WTC11 (cell line): Measurements from ENCODE around the gene KLK12. TPM values are rescaled to one million over a fixed set of nuclear protein-coding genes. Genes with fewer than 3 reads are reported as not detected.

ENCODE experiments used
- ATAC-seq: fragments of 200-7000 bp; cut with Tn5 transposase; 2 replicates; pipeline ENCODE4 v1.10.0; 2021; ENCODE audit warnings: mild to moderate bottlenecking, moderate library complexity
- CTCF ChIA-PET: fragments of 300-600 bp; sonication (Branson Sonifier 250); formaldehyde crosslinking; loops from one replicate; lab custom pipeline; 2021; ENCODE audit warnings: antibody characterized with exemption; lab: Charles Lee
- POLR2A ChIA-PET: fragments of 350-600 bp; sonication (Branson Sonifier 250); formaldehyde crosslinking; loops from one replicate; lab custom pipeline; 2021; ENCODE audit warnings: antibody characterized with exemption; lab: Charles Lee
- DNase-seq: peaks from one replicate; pipeline ENCODE4 v3.0.0; 2021; ENCODE audit warnings: low spot score
- H3K27ac Mint-ChIP-seq: 2 replicates; pipeline ENCODE4 v1.8.0; 2021; ENCODE audit warnings: mixed read lengths
- H3K27me3 Mint-ChIP-seq: 2 replicates; pipeline ENCODE4 v1.8.0; 2021; ENCODE audit warnings: low read depth, mild to moderate bottlenecking, moderate library complexity, mixed read lengths
- H3K36me3 Mint-ChIP-seq: 2 replicates; pipeline ENCODE4 v1.8.0; 2021; ENCODE audit warnings: mixed read lengths
- H3K4me1 Mint-ChIP-seq: 2 replicates; pipeline ENCODE4 v1.8.0; 2022; ENCODE audit warnings: mixed read lengths
- H3K4me3 Mint-ChIP-seq: 2 replicates; pipeline ENCODE4 v1.8.0; 2021; ENCODE audit warnings: mild to moderate bottlenecking, moderate library complexity, mixed read lengths
- H3K9me3 Mint-ChIP-seq: 2 replicates; pipeline ENCODE4 v1.8.0; 2021; ENCODE audit warnings: mixed read lengths
- JAZF1 ChIP-seq: fragments of 250-450 bp; sonication (Bioruptor Pico); IDR thresholded peaks from 2 replicates; pipeline ENCODE4 v1.9.0; 2021; ENCODE audit warnings: moderate library complexity, mild to moderate bottlenecking, inconsistent platforms
- NR2C2 ChIP-seq: sonication (generic); formaldehyde crosslinking; IDR thresholded peaks from 2 replicates; pipeline ENCODE4 v1.8.0; 2022; ENCODE audit warnings: mild to moderate bottlenecking, missing genetic modification reagents
- ZNF263 ChIP-seq: sonication (generic); formaldehyde crosslinking; IDR thresholded peaks from 2 replicates; pipeline ENCODE4 v1.8.1; 2022; ENCODE audit warnings: low read depth, mild to moderate bottlenecking, moderate library complexity, missing genetic modification reagents
- ZNF423 ChIP-seq: fragments of 250-450 bp; sonication (Bioruptor Pico); IDR thresholded peaks from 2 replicates; pipeline ENCODE4 v2.1.2; 2022; ENCODE audit warnings: mild to moderate bottlenecking, moderate library complexity
- ZNF671 ChIP-seq: fragments of 250-450 bp; sonication (Bioruptor Pico); IDR thresholded peaks from 2 replicates; pipeline ENCODE4 v1.8.0; 2021; ENCODE audit warnings: mild to moderate bottlenecking
- total RNA-seq: library from RNA; stranded (reverse); gene quantifications from 3 replicates; pipeline ENCODE4 v1.2.3, GENCODE V29; 2021
- TF ChIP-seq, protein P1 (sequence below): sonication (generic); formaldehyde crosslinking; IDR thresholded peaks from 2 replicates; pipeline ENCODE4 v1.8.0; 2023; ENCODE audit warnings: missing genetic modification reagents, mild to moderate bottlenecking, borderline replicate concordance
- TF ChIP-seq, protein P2 (sequence below): sonication (generic); formaldehyde crosslinking; IDR thresholded peaks from 2 replicates; pipeline ENCODE4 v1.8.0; 2022; ENCODE audit warnings: mild to moderate bottlenecking, missing genetic modification reagents
- TF ChIP-seq, protein P3 (sequence below): fragments of 250-450 bp; sonication (Bioruptor Pico); conservative IDR thresholded peaks from 2 replicates; pipeline ENCODE4 v1.9.0; 2021; ENCODE audit warnings: mild to moderate bottlenecking
- TF ChIP-seq, protein P4 (sequence below): sonication (generic); formaldehyde crosslinking; IDR thresholded peaks from 2 replicates; pipeline ENCODE4 v1.8.1; 2022; ENCODE audit warnings: missing genetic modification reagents, borderline replicate concordance
- TF ChIP-seq, protein P5 (sequence below): sonication (generic); formaldehyde crosslinking; IDR thresholded peaks from 2 replicates; pipeline ENCODE4 v1.8.1; 2023; ENCODE audit warnings: mild to moderate bottlenecking, missing genetic modification reagents, borderline replicate concordance
- TF ChIP-seq, protein P6 (sequence below): sonication (generic); formaldehyde crosslinking; IDR thresholded peaks from 2 replicates; pipeline ENCODE4 v1.8.0; 2023; ENCODE audit warnings: missing genetic modification reagents

KLK12 gene
- total RNA-seq, 1 experiment from 2014 or later, result not detected

DNA sequence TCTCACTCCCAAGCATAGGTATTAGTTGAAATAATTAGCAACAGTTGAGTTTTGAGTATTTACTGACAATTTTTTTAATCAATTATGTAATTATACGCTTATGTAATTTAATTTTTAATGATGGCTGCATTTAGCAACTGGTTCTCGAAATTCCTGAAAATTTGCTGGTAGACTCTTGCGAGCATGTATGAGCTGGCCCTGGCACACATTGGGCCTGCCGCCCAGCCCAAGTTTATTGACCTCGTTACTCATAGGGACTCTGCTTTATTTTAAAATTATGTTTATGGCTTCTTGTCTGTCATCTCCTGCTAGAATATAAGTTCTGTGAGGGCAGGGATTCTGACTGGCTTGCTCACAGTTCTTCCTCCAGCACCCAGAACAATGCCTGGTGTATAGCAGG lies 41.2 kb upstream of the KLK12 start (continued):
- TF ChIP-seq, protein P1, sequence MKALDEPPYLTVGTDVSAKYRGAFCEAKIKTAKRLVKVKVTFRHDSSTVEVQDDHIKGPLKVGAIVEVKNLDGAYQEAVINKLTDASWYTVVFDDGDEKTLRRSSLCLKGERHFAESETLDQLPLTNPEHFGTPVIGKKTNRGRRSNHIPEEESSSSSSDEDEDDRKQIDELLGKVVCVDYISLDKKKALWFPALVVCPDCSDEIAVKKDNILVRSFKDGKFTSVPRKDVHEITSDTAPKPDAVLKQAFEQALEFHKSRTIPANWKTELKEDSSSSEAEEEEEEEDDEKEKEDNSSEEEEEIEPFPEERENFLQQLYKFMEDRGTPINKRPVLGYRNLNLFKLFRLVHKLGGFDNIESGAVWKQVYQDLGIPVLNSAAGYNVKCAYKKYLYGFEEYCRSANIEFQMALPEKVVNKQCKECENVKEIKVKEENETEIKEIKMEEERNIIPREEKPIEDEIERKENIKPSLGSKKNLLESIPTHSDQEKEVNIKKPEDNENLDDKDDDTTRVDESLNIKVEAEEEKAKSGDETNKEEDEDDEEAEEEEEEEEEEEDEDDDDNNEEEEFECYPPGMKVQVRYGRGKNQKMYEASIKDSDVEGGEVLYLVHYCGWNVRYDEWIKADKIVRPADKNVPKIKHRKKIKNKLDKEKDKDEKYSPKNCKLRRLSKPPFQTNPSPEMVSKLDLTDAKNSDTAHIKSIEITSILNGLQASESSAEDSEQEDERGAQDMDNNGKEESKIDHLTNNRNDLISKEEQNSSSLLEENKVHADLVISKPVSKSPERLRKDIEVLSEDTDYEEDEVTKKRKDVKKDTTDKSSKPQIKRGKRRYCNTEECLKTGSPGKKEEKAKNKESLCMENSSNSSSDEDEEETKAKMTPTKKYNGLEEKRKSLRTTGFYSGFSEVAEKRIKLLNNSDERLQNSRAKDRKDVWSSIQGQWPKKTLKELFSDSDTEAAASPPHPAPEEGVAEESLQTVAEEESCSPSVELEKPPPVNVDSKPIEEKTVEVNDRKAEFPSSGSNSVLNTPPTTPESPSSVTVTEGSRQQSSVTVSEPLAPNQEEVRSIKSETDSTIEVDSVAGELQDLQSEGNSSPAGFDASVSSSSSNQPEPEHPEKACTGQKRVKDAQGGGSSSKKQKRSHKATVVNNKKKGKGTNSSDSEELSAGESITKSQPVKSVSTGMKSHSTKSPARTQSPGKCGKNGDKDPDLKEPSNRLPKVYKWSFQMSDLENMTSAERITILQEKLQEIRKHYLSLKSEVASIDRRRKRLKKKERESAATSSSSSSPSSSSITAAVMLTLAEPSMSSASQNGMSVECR (CRISPR knock-in tag), result no peak
- TF ChIP-seq, protein P2, sequence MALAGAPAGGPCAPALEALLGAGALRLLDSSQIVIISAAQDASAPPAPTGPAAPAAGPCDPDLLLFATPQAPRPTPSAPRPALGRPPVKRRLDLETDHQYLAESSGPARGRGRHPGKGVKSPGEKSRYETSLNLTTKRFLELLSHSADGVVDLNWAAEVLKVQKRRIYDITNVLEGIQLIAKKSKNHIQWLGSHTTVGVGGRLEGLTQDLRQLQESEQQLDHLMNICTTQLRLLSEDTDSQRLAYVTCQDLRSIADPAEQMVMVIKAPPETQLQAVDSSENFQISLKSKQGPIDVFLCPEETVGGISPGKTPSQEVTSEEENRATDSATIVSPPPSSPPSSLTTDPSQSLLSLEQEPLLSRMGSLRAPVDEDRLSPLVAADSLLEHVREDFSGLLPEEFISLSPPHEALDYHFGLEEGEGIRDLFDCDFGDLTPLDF, result no peak

DNA sequence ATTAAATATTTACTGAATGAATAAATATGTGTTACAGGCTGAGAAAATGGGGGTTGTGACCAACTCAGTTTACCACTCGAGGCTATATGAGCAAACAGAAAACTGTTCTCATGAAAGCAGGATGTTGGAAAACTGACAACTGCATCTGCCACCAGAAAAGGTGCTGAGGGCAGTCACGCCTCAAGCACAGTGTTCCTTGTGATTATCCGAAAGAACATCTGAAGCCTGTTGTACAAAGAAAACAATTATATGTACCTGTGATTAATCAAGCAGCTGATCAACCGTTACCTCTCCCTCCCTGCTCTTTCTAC lies 36.2 kb upstream of the KLK12 start:
- Mint-ChIP-seq H3K9me3 (peaks cover 23% of the 10 kb centered on the region), H3K27ac (no peak overlapping the region), H3K4me3 (no peak overlapping the region), H3K36me3 (peaks cover 10% of the 10 kb centered on the region), H3K4me1 (peaks cover 2% of the 10 kb centered on the region), H3K27me3 (peaks cover 11% of the 10 kb centered on the region)
- ATAC-seq, result no peak
- TF ChIP-seq, protein P3, sequence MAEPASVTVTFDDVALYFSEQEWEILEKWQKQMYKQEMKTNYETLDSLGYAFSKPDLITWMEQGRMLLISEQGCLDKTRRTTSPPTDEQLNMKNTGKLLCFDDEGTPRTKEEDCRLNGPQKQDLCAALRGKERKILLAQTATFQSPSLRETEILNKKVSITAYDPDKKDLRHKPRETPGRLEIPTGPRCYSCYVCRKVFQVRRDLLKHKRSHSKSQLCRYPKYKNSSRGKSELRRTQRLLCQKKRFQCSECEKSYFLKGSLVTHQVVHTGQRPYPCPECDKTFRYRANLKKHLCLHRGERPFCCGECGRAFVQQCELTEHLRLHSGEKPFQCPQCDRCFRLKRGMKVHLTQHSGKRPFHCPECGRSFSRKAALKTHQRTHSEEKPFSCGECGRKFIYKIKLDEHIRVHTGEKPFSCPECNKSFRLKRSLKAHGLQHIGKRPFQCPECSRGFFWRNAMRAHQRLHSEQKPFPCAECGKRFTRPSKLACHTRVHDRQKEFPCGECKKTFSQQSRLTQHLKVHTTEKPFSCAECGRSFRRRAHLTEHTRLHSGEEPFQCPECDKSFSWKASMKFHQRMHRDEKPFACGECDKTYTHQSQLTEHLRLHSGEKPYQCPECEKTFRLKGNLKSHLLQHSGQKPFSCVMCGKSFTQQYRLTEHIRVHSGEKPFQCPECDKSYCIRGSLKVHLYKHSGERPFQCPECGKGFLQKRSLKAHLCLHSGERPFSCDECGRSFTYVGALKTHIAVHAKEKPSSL (CRISPR knock-in tag), result no peak
- no peak for TF ChIP-seq JAZF1 (CRISPR knock-in tag)
- TF ChIP-seq ZNF263 (CRISPR knock-in tag), result no peak
- no peak for TF ChIP-seq ZNF423
- TF ChIP-seq, protein P4, sequence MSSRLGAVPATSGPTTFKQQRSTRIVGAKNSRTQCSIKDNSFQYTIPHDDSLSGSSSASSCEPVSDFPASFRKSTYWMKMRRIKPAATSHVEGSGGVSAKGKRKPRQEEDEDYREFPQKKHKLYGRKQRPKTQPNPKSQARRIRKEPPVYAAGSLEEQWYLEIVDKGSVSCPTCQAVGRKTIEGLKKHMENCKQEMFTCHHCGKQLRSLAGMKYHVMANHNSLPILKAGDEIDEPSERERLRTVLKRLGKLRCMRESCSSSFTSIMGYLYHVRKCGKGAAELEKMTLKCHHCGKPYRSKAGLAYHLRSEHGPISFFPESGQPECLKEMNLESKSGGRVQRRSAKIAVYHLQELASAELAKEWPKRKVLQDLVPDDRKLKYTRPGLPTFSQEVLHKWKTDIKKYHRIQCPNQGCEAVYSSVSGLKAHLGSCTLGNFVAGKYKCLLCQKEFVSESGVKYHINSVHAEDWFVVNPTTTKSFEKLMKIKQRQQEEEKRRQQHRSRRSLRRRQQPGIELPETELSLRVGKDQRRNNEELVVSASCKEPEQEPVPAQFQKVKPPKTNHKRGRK, result no peak
- TF ChIP-seq NR2C2 (CRISPR knock-in tag), result no peak
- TF ChIP-seq, protein P5, sequence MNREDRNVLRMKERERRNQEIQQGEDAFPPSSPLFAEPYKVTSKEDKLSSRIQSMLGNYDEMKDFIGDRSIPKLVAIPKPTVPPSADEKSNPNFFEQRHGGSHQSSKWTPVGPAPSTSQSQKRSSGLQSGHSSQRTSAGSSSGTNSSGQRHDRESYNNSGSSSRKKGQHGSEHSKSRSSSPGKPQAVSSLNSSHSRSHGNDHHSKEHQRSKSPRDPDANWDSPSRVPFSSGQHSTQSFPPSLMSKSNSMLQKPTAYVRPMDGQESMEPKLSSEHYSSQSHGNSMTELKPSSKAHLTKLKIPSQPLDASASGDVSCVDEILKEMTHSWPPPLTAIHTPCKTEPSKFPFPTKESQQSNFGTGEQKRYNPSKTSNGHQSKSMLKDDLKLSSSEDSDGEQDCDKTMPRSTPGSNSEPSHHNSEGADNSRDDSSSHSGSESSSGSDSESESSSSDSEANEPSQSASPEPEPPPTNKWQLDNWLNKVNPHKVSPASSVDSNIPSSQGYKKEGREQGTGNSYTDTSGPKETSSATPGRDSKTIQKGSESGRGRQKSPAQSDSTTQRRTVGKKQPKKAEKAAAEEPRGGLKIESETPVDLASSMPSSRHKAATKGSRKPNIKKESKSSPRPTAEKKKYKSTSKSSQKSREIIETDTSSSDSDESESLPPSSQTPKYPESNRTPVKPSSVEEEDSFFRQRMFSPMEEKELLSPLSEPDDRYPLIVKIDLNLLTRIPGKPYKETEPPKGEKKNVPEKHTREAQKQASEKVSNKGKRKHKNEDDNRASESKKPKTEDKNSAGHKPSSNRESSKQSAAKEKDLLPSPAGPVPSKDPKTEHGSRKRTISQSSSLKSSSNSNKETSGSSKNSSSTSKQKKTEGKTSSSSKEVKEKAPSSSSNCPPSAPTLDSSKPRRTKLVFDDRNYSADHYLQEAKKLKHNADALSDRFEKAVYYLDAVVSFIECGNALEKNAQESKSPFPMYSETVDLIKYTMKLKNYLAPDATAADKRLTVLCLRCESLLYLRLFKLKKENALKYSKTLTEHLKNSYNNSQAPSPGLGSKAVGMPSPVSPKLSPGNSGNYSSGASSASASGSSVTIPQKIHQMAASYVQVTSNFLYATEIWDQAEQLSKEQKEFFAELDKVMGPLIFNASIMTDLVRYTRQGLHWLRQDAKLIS, result no peak
- TF ChIP-seq, protein P6, sequence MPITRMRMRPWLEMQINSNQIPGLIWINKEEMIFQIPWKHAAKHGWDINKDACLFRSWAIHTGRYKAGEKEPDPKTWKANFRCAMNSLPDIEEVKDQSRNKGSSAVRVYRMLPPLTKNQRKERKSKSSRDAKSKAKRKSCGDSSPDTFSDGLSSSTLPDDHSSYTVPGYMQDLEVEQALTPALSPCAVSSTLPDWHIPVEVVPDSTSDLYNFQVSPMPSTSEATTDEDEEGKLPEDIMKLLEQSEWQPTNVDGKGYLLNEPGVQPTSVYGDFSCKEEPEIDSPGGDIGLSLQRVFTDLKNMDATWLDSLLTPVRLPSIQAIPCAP (CRISPR knock-in tag), result no peak
- TF ChIP-seq ZNF671 (CRISPR knock-in tag), result no peak
- no peak for DNase-seq
- ChIA-PET CTCF (no interaction called here), POLR2A (no interaction called here)
